Measurements from ENCODE around the gene DMBT1.

Gene DMBT1

GRCh38 chr10:122669842-122670241 lies 109.3 kb downstream of the DMBT1 start:
- DNase-seq (ENCODE audit: low read depth in 3 of 3): no peak

DNA sequence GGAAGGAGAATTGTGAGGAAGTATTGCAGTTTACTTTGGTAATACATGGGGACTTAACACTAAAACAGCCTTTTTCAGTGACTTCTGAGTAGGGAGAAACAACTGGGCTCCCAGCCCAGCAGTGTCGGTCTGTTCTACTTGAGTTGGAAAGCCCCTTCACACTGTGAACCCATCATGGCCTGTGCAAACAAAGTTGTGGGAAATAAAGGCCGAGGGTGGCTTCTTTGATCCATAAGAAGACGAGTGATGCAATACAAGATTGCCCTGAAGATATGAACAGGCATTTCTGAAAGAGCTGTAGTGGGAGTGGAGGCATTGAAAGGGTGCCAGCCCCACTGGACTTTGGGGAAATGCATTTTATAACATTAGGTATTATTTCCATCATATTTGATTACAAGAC lies 110.8 kb downstream of the DMBT1 start:
- DNase-seq (ENCODE audit: low read depth in 3 of 3): no peak

GRCh38 chr10:122672655-122673054 lies 112.1 kb downstream of the DMBT1 start:
- DNase-seq (ENCODE audit: low read depth in 3 of 3): no peak

- no peak for DNase-seq (ENCODE audit: low read depth in 3 of 3)
These were observed 112.7 kb downstream of the DMBT1 start for GRCh38 chr10:122673269-122673668.

DNA sequence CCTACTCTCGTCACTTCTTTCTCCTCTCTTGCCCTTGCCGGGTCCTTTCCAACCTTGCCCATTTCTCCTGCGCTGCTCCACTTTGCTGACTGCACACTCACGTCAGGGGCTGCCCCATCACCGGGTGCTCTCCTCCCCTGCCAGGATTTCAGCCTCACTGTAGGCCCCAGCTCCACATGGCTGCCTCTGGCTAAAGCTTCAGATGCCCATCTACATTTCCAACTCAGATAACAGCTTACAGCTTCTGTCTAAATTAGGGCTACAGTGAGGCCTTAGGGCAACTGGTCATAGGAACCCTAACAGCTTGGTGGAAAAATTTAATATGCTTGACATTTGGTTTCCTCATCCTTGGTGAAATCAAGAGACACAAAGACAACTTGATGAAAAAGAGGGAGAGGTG lies 113.2 kb downstream of the DMBT1 start:
- no peak for DNase-seq (ENCODE audit: low read depth in 3 of 3)

- no peak for DNase-seq (ENCODE audit: low read depth in 3 of 3)
These were observed 114.2 kb downstream of the DMBT1 start for GRCh38 chr10:122674781-122675180.

DNA sequence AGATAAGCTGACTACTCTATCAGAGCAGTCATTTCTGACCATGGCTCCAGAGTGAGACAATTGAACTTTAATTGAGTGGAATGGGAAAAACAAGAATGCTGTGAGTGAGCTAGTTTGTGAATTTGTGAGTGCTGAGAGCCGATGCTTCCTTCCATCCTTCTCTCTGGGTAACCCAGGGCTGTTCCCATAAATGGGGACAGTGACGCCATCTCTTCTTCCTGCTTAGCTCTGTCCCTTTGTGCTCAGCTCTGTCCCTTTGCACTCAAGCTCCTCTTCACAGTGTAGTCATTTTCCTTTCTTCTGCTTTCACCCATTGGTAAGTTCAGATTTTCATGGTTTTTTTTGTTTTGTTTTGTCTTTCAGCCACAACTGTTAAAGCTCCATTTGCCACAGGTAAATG lies 114.7 kb downstream of the DMBT1 start:
- no peak for DNase-seq (ENCODE audit: low read depth in 3 of 3)

DNA sequence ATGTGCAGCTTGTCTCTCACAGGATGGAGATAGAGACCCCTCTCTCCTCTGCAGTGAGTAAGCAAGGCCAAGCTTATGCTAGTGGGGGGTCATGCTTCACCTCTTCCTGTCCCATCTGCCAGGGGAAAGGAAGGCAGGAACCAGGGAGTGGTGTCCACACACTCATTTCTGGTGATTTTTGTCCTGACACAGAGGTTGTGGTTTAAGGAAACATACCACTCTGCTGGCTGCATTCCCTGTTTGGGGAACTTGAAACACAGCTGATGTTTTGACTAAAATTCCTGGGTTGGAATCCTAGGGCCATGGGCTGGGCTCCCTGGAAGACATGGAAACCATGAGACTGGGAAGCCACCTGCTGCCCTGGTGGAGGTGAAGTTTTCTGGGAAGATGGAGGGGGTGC lies 117.7 kb downstream of the DMBT1 start:
- no peak for DNase-seq (ENCODE audit: low read depth in 3 of 3)

DNA sequence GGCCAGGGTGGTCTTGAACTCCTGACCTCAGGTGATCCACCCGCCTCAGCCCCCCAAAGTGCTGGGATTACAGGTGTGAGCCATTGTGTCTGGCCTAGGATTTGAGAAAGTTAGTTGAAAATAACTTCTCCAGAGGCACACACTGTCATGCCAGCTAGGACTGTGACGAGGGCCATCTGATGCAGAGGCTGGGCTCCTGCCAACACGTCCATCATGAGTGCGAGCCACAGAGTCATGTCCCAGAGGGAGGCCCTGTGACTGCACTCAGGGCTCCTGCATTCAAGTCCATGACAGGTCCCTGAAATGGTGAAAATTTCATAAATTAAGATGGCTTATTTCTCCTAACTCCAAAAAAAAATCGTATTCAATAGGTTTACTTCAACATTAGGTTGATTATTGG lies 122.0 kb downstream of the DMBT1 start:
- DNase-seq (ENCODE audit: low read depth in 3 of 3): no peak

GRCh38 chr10:122688293-122688989 lies 127.9 kb downstream of the DMBT1 start:
- no peak for DNase-seq (ENCODE audit: low read depth in 3 of 3)

DNA sequence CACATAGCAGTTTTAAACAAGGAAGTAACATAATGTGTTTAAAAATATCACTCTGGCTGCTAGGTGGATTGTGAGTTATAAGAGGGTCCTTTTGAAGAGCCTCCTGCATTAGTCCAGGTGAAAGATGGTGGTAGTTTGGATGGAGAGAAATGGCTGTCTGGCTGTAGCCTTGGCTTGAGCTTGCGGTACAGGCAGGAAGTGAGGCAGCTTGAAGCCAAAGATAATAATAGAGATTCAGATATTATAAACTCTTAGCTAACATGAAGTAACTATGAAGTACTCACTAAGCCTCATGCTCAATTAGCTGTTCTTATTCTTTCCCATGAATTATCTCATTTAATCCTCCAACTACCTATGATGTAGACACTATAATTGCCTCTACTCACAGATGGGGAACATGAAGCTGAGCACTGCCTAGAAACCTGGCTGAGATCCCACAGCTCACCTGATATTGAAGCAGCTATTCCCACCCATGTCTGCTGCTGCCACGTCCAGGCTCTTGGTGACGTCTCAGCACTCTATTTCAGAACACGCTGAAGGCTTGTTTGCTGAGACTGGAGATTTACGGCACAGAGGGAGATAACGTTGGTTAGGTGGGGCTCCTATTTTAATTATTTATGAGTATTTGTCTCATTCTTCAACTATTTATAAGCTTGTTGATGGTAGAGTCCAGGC lies 128.7 kb downstream of the DMBT1 start:
- DNase-seq (ENCODE audit: low read depth in 3 of 3): no peak

DNA sequence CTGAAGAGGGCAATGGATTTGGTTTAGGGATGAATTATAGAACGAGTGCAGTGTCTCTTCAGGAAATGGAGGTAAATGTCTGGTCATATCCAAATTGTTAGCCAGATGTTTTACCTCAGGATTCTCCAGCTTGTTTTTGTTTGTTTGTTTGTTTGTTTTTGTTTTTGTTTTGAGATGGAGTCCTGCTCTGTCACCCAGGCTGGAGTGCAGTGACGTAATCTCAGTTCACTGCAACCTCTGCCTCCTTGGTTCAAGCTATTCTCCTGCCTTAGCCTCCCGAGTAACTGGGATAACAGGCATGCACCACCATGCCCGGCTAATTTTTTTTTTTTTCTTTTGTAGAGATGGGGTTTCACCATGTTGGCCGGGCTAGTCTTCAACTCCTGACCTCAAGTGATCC lies 132.2 kb downstream of the DMBT1 start:
- no peak for DNase-seq (ENCODE audit: low read depth in 3 of 3)

All from stimulated activated CD4-positive, alpha-beta T cell treated with anti-CD3 and anti-CD28 coated beads, TNF-alpha, amount 100 ng/mL, for 4 hours (primary cell).